HG03060 (cell line): ENCODE results near the gene INHBE.

Experiments
- ATAC-seq: cut with Tn5 transposase; IDR thresholded peaks from one replicate; pipeline ENCODE4 v1.9.1; 2021; ENCODE audit warnings: low read depth, moderate number of reproducible peaks; ENCODE audit not compliant: unreplicated experiment

The INHBE gene

DNA sequence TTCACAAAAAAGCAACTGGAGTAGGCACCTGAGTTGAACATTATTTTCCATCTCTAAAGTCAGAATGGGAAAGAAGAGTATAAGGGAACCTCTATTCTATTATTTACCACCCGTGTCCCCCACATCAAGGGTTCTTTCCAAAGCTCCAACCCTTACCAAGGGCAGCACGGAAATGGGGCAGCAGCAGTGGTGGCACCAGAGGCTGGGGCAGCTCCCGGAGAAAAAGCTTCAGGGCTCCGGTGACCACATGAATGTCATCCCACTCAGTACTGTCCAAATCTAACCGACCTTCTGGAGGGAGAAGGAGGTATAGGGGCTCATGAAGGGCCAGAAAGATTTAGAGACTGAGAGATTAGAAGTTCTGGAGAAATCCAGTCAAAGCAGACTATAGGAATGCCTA lies 18.8 kb downstream of the INHBE start:
- no peak for ATAC-seq

GRCh38 chr12:57474430-57474829 lies 19.3 kb downstream of the INHBE start:
- ATAC-seq, result no peak

GRCh38 chr12:57474862-57475261 lies 19.8 kb downstream of the INHBE start:
- no peak for ATAC-seq

DNA sequence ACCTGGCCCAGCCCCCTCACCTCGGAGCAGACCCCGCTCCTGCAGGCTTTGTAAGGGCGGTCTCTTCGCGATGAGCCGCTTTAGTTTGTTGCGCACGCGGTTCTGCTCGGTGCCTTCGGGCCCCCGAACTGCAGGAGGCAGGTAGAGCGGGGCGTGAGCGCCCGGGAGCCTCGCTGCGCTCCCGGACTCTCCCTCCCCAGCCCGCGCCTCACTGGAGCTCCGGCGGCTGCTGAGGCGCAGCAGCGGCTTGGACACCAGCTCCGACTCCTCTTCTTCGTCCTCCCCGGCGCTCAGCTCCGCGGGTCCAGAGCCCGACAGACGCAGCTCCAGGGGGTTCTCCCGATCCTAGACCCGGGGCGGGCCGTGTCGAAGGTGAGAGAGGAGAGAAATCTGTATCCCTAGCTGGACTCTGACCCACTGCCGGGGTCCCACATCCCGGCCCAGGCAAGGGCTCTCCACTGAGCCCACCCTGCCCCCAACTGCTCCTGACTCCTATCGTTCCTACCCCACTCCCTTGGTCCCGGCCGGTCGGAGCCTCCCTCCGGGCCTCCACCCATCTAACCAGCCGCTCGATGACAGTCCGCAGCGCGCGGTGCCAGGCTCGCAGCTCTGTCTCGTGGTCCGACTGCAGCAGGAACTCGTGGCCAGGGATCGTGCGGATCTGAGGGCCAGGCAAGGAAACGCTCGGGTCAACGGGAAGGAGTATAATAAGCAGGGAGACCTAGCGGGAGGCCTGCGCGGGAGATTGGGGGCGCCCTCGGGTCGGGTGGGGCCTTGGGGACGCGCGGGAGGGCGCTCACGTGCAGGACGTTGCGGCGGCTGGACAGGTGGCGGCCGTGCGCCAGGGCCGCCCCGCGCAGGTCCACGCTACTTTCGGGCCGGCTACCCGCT lies 20.4 kb downstream of the INHBE start:
- no peak for ATAC-seq

GRCh38 chr12:57476162-57476992 lies 21.3 kb downstream of the INHBE start:
- no peak for ATAC-seq

GRCh38 chr12:57476993-57477709 lies 22.0 kb downstream of the INHBE start:
- ATAC-seq, result no peak

DNA sequence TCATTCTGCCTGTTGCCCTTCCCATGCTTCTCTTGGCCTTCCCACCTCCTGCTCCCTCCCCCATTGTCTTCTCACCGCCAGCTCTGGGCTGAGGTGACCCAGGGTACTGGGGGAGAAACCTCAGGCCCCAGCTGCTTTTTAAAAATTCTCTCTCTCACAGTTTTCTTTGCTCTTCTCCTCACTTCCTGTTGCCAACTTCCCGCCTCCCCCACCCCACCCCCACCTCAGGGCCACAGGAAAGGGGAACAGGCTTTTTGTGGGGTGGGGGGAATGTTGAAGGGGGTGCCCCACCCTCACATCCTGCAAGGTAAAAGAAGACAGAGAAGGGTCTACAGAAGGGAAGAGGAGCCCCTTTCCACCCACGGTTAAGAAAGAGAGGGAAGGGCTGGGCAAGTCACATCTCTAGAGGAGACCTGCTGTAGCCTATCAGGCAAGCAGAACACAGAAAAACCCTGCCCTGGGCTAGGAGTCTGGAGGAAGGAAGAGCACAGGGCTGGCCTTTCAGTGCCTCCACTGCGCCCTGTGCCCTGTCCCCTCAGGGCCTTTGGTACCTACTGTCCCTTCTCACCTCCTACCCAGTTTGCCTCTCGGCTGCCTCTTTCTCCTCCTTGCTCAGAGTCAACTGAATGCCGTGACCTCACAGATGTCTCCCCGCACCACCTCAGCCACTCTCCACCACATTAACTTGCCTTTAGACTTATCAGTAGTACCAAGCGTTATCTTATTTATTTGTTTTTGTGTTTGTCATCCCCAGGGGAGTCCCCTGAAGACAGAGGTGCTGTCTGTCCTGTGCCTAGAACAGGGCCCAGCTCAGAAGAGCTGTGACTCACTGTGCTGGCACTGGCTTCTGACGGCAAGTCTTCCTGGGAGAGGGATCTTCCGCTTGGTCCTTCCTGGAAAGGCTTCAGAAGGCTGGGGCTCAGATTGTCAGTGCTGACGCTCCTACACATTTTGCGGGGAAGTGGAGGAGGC lies 22.9 kb downstream of the INHBE start:
- no peak for ATAC-seq

GRCh38 chr12:57479043-57479375 lies 23.9 kb downstream of the INHBE start:
- ATAC-seq, result no peak

GRCh38 chr12:57479376-57480115 lies 24.4 kb downstream of the INHBE start, which contains the start of gene ARHGAP9:
Gene ARHGAP9, minus strand, starts transcription at chr12:57479866. Its CDS starts 460 bp downstream, at chr12:57479406.
- ATAC-seq, result no peak

DNA sequence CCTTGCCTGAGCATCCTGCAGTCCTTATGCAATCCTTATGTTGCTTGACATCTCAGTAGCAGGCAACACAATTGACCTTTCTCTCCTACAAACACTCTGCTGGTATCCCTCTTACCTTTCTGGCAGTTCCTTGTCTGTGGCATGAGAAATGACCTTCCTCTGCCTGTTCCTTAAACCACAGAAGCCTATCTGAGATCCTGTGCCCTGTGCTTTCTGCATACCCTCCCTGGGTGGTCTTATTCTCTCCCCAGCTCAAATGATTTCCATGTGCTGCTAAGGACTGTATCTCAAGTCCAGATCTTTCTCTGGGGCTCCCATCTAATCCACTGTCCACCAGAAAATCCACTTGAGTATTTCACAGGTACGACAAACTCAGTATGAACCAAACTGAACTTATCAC lies 26.6 kb downstream of the INHBE start:
- ATAC-seq, result no peak

GRCh38 chr12:57483466-57483865 lies 28.4 kb downstream of the INHBE start:
- no peak for ATAC-seq

- no peak for ATAC-seq
These were observed 30.6 kb downstream of the INHBE start for GRCh38 chr12:57485695-57486094.

- ATAC-seq, result no peak
These were observed 32.0 kb downstream of the INHBE start for GRCh38 chr12:57487055-57487596.

DNA sequence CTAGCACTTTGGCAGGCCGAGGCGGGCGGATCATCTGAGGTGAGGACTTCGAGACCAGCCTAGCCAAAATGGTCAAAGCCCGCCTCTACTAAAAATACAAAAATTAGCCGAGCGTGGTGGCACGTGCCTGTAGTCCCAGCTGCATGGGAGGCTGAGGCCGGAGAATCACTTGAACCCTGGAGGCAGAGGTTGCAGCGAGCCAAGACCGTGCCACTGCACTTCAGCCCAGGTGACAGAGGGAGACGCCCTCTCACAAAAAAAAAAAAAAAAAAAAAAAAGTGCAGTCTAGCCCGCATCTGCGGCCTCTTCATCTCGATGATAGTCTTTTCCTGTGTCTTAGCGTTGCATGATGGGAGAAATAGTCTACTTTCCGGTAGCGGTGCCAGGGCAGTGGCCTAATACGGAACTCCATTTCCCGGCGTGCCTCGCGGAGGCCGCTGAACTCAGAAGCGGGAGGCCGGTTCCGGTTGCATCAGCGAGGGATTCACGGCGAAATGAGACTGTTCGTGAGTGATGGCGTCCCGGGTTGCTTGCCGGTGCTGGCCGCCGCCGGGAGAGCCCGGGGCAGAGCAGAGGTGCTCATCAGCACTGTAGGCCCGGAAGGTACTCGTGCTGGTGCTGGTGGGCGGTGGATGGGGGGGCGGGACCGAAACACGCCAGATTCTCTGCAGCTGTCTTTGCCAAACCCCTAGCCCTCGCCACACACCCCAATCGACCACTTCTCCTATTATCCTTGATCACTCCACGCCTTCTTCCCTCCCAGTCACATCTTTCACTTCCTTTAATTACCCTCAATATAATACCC lies 32.7 kb downstream of the INHBE start, which contains the start of gene MARS1:
Gene MARS1 (plus strand): TSS at position 472 of the 805 bp plus-strand sequence. CDS start 23 bp downstream, at position 495.
- peak; percentile 97 for ATAC-seq

GRCh38 chr12:57488402-57489156 lies 33.5 kb downstream of the INHBE start:
- ATAC-seq, result no peak

GRCh38 chr12:57489157-57489641 lies 34.1 kb downstream of the INHBE start:
- no peak for ATAC-seq

DNA sequence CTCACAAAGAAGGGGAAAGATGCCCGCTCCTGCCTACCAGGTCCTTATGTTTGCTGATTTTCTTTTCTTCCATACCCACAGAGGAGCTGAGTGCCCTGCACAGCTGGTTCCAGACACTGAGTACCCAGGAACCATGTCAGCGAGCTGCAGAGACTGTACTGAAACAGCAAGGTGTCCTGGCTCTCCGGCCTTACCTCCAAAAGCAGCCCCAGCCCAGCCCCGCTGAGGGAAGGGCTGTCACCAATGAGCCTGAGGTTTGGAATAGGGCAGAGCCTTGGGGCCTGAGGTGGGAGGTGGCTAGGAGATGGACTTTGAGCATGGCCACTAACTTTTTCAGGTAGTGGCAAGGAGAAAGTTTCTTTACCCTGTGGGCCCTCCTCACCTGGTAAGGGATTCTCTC lies 35.0 kb downstream of the INHBE start:
- no peak for ATAC-seq
